ENCODE data around the gene PHF21A. TPM values are rescaled to one million over a fixed set of nuclear protein-coding genes. Genes with fewer than 3 reads are reported as not detected.

PHF21A gene
- total RNA-seq, 1 experiment from 2014 or later = 8.2 TPM

GRCh38 chr11:45928535-45929215 is 192.6 kb downstream of the PHF21A start:
- Histone ChIP-seq H3K9ac (ENCODE audit: low read length) (no peak overlapping the region), H3F3A (ENCODE audit: low read length, unreplicated experiment) (no peaks in the 10 kb centered on the region), H3K27me3 (ENCODE audit: low read length) (no peaks in the 10 kb centered on the region), H3K4me3 (ENCODE audit: low read length) (no peak overlapping the region), H3K4me1 (ENCODE audit: insufficient read depth, low read length) (peaks cover 7% of the 10 kb centered on the region; the same call in 1 of the 2 replicates), H3K27ac (ENCODE audit: low read length) (no peak overlapping the region), H4K20me1 (ENCODE audit: low read length) (no peaks in the 10 kb centered on the region), H3K9me3 (ENCODE audit: low read length) (no peaks in the 10 kb centered on the region), H2AFZ (ENCODE audit: low read length) (no peak overlapping the region), H3K79me2 (ENCODE audit: low read length) (no peaks in the 10 kb centered on the region), H3K4me2 (ENCODE audit: low read length) (no peak overlapping the region), H3K36me3 (ENCODE audit: low read depth, low read length) (no peaks in the 10 kb centered on the region), H3K9me2 (replicated peaks; ENCODE audit: low read length) (no peaks in the 10 kb centered on the region)
- no peak for DNase-seq
- TF ChIP-seq, protein P1, sequence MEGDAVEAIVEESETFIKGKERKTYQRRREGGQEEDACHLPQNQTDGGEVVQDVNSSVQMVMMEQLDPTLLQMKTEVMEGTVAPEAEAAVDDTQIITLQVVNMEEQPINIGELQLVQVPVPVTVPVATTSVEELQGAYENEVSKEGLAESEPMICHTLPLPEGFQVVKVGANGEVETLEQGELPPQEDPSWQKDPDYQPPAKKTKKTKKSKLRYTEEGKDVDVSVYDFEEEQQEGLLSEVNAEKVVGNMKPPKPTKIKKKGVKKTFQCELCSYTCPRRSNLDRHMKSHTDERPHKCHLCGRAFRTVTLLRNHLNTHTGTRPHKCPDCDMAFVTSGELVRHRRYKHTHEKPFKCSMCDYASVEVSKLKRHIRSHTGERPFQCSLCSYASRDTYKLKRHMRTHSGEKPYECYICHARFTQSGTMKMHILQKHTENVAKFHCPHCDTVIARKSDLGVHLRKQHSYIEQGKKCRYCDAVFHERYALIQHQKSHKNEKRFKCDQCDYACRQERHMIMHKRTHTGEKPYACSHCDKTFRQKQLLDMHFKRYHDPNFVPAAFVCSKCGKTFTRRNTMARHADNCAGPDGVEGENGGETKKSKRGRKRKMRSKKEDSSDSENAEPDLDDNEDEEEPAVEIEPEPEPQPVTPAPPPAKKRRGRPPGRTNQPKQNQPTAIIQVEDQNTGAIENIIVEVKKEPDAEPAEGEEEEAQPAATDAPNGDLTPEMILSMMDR (conservative IDR thresholded peaks at IDR 0.05; ENCODE audit: low read depth, low read length) = no peak
- TF ChIP-seq EZH2phosphoT487 (IDR thresholded peaks at IDR 0.05; ENCODE audit: borderline replicate concordance, low read length) (no peak), EZH2 (IDR thresholded peaks at IDR 0.05; ENCODE audit: low read length, unreplicated experiment) (no peak)
- ATAC-seq = no peak
- BruUV-seq (replicated peaks) = no TSS peak
- ChIA-PET POLR2A (ENCODE audit: unreplicated experiment) (no interaction called here), CTCF (no interaction called here)
- intact Hi-C loops (cut with micrococcal nuclease) = no loop called here

- no peak overlapping the region for H3K4me2 ChIP-seq (ENCODE audit: low read length)
- no peaks in the 10 kb centered on the region for H4K20me1 ChIP-seq (ENCODE audit: low read length)
- ATAC-seq (no peak), DNase-seq (no peak)
- H3F3A ChIP-seq (ENCODE audit: low read length, unreplicated experiment) = no peaks in the 10 kb centered on the region
- H2AFZ ChIP-seq (ENCODE audit: low read length) = no peak overlapping the region
- H3K9ac ChIP-seq (ENCODE audit: low read length) = no peak overlapping the region
- POLR2A ChIA-PET (ENCODE audit: unreplicated experiment) = no interaction called here
- peaks cover 7% of the 10 kb centered on the region; the same call in 1 of the 2 replicates for H3K4me1 ChIP-seq (ENCODE audit: insufficient read depth, low read length)
- no peak overlapping the region for H3K27ac ChIP-seq (ENCODE audit: low read length)
- no TSS peak for BruUV-seq (replicated peaks)
- H3K27me3 ChIP-seq (ENCODE audit: low read length) = no peaks in the 10 kb centered on the region
- TF ChIP-seq EZH2phosphoT487 (IDR thresholded peaks at IDR 0.05; ENCODE audit: borderline replicate concordance, low read length) = no peak
- TF ChIP-seq, protein P1 (conservative IDR thresholded peaks at IDR 0.05; ENCODE audit: low read depth, low read length) = no peak
- no peak for TF ChIP-seq EZH2 (IDR thresholded peaks at IDR 0.05; ENCODE audit: low read length, unreplicated experiment)
- H3K36me3 ChIP-seq (ENCODE audit: low read depth, low read length) = no peaks in the 10 kb centered on the region
- H3K9me2 ChIP-seq (replicated peaks; ENCODE audit: low read length) = no peaks in the 10 kb centered on the region
- CTCF ChIA-PET = no interaction called here
- intact Hi-C loops (cut with micrococcal nuclease) = no loop called here
- no peak overlapping the region for H3K4me3 ChIP-seq (ENCODE audit: low read length)
- no peaks in the 10 kb centered on the region for H3K9me3 ChIP-seq (ENCODE audit: low read length)
- H3K79me2 ChIP-seq (ENCODE audit: low read length) = peaks cover 5% of the 10 kb centered on the region; the same call in 1 of the 2 replicates
Observed at GRCh38 chr11:45927684-45928413, 193.4 kb downstream of the PHF21A start.

DNA sequence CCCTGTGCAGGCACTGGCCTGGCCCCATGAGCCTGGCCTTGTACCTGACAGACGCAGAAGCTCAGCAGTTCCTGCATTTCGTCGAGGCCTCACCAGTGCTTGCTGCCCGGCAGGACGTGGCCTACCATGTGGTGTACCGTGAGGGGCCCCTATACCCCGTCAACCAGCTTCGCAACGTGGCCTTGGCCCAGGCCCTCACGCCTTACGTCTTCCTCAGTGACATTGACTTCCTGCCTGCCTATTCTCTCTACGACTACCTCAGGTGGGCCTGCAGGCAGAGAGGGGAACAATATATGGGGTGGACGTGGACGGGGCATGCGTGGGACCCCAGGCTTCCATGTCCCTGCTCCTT is 193.9 kb downstream of the PHF21A start:
- no TSS peak for BruUV-seq (replicated peaks)
- H3F3A ChIP-seq (ENCODE audit: low read length, unreplicated experiment) = no peaks in the 10 kb centered on the region
- no peaks in the 10 kb centered on the region for H3K9me2 ChIP-seq (replicated peaks; ENCODE audit: low read length)
- peaks cover 5% of the 10 kb centered on the region; the same call in 1 of the 2 replicates for H3K79me2 ChIP-seq (ENCODE audit: low read length)
- H4K20me1 ChIP-seq (ENCODE audit: low read length) = no peaks in the 10 kb centered on the region
- H3K9ac ChIP-seq (ENCODE audit: low read length) = no peak overlapping the region
- H2AFZ ChIP-seq (ENCODE audit: low read length) = no peak overlapping the region
- H3K27me3 ChIP-seq (ENCODE audit: low read length) = no peaks in the 10 kb centered on the region
- POLR2A ChIA-PET (ENCODE audit: unreplicated experiment) = no interaction called here
- DNase-seq (no peak), ATAC-seq (no peak)
- TF ChIP-seq, protein P1 (conservative IDR thresholded peaks at IDR 0.05; ENCODE audit: low read depth, low read length) = no peak
- TF ChIP-seq EZH2phosphoT487 (IDR thresholded peaks at IDR 0.05; ENCODE audit: borderline replicate concordance, low read length) (no peak), EZH2 (IDR thresholded peaks at IDR 0.05; ENCODE audit: low read length, unreplicated experiment) (no peak)
- no peak overlapping the region for H3K27ac ChIP-seq (ENCODE audit: low read length)
- no peaks in the 10 kb centered on the region for H3K36me3 ChIP-seq (ENCODE audit: low read depth, low read length)
- intact Hi-C loops (cut with micrococcal nuclease) = no loop called here
- no peak overlapping the region for H3K4me2 ChIP-seq (ENCODE audit: low read length)
- no peak overlapping the region for H3K4me3 ChIP-seq (ENCODE audit: low read length)
- no peaks in the 10 kb centered on the region for H3K9me3 ChIP-seq (ENCODE audit: low read length)
- CTCF ChIA-PET = no interaction called here
- H3K4me1 ChIP-seq (ENCODE audit: insufficient read depth, low read length) = peaks cover 7% of the 10 kb centered on the region; the same call in 1 of the 2 replicates
